GM21723 (cell line): ENCODE data around the gene MRPS35.

Source experiments
- ATAC-seq: cut with Tn5 transposase; IDR thresholded peaks from one replicate; pipeline ENCODE4 v1.9.1; 2021; ENCODE audit warnings: mild to moderate bottlenecking, moderate library complexity; ENCODE audit not compliant: unreplicated experiment

Gene MRPS35

GRCh38 chr12:27771481-27772327 lies 61.1 kb downstream of the MRPS35 start:
- ATAC-seq = no peak

- no peak for ATAC-seq
These were observed 61.9 kb downstream of the MRPS35 start for GRCh38 chr12:27772328-27773049.

- ATAC-seq = no peak
These were observed 66.5 kb downstream of the MRPS35 start for GRCh38 chr12:27777141-27777540.

GRCh38 chr12:27778206-27778605 lies 67.6 kb downstream of the MRPS35 start:
- no peak for ATAC-seq

- peak; percentile 17 for ATAC-seq
These were observed 68.8 kb downstream of the MRPS35 start for GRCh38 chr12:27779416-27779919.

- ATAC-seq = peak; percentile 85
These were observed 69.4 kb downstream of the MRPS35 start, which contains the start of the genes KLHL42 and MANSC4 for GRCh38 chr12:27779920-27780611. Gene KLHL42 (plus strand): TSS chr12:27780233. CDS start chr12:27780331, 98 bp downstream. Gene MANSC4 (minus strand): TSS chr12:27780236. CDS start chr12:27771276, 8,960 bp downstream.

- ATAC-seq = peak; percentile 47
These were observed 70.2 kb downstream of the MRPS35 start for GRCh38 chr12:27780612-27781408.

- no peak for ATAC-seq
These were observed 71.0 kb downstream of the MRPS35 start for GRCh38 chr12:27781680-27782079.

- ATAC-seq = no peak
These were observed 71.8 kb downstream of the MRPS35 start for GRCh38 chr12:27782481-27782880.

GRCh38 chr12:27785882-27786570 lies 75.4 kb downstream of the MRPS35 start:
- ATAC-seq = no peak

- ATAC-seq = no peak
These were observed 76.9 kb downstream of the MRPS35 start for GRCh38 chr12:27787559-27787958.

- no peak for ATAC-seq
These were observed 79.5 kb downstream of the MRPS35 start for GRCh38 chr12:27790179-27790578.

- no peak for ATAC-seq
These were observed 84.4 kb downstream of the MRPS35 start for GRCh38 chr12:27794818-27795584.

- ATAC-seq = no peak
These were observed 85.5 kb downstream of the MRPS35 start for GRCh38 chr12:27796128-27796527.

- ATAC-seq = no peak
These were observed 86.8 kb downstream of the MRPS35 start for GRCh38 chr12:27797301-27798025.

GRCh38 chr12:27800819-27801218 lies 90.2 kb downstream of the MRPS35 start:
- ATAC-seq = no peak

GRCh38 chr12:27801630-27802029 lies 91.0 kb downstream of the MRPS35 start:
- ATAC-seq = no peak

GRCh38 chr12:27802511-27802910 lies 91.9 kb downstream of the MRPS35 start:
- ATAC-seq = no peak
